Colonic mucosa (tissue), 4 donors: ENCODE results near the gene FAM107B. TPM values are rescaled to one million over a fixed set of nuclear protein-coding genes. Genes with fewer than 3 reads are reported as not detected.

Experiments used
- DNase-seq: peaks from one replicate; pipeline ENCODE4 v3.0.0-alpha.2; 2020
- H3K27ac ChIP-seq: fragments of 200-600 bp; one replicate; pipeline ENCODE4 v1.8.0; 2021
- H3K27me3 ChIP-seq: fragments of 200-600 bp; one replicate; pipeline ENCODE4 v1.8.0; 2021
- H3K36me3 ChIP-seq: fragments of 200-600 bp; one replicate; pipeline ENCODE4 v1.8.0; 2021
- H3K4me1 ChIP-seq: fragments of 200-600 bp; one replicate; pipeline ENCODE4 v1.8.0; 2021; ENCODE audit warnings: mild to moderate bottlenecking
- H3K4me3 ChIP-seq: fragments of 200-600 bp; one replicate; pipeline ENCODE4 v1.8.0; 2021
- H3K9ac ChIP-seq, 2 donors: one replicate each; pipeline ENCODE4 v1.7.0; 2013; ENCODE audit warnings: control low read depth in 2 of 2, low read depth in 2 of 2, low read length in 2 of 2
- H3K9me3 ChIP-seq: fragments of 200-600 bp; one replicate; pipeline ENCODE4 v1.8.0; 2021
- intact Hi-C: fragments of 100-400 bp; cut with DNase I; formaldehyde crosslinking; loops from one replicate; pipeline ENCODE4 v1.14.1; 2022
- total RNA-seq, 2 donors: library from RNA; stranded (reverse); fragmentation: NEBNext Ultra II Directional in 1 of 2; extraction: Animal tissue kit (Norgen Biotek cat#: 25700) in 1 of 2; gene quantifications; one replicate each; pipeline ENCODE4 v1.2.1, GENCODE V29; 2021
- TF ChIP-seq, protein P1 (sequence below): fragments of 200-600 bp; IDR thresholded peaks from one replicate; pipeline ENCODE4 v1.8.0; 2022; ENCODE audit warnings: antibody characterized with exemption, mild to moderate bottlenecking
- donor health status: healthy.
- donor health status: DM: no; HTN: no; CAD: no.
- donor health status: DM: no; HTN: no; CAD: no.

Gene FAM107B
- total RNA-seq, 2 donors from 2014 or later = 36.3 to 71.5 TPM

DNA sequence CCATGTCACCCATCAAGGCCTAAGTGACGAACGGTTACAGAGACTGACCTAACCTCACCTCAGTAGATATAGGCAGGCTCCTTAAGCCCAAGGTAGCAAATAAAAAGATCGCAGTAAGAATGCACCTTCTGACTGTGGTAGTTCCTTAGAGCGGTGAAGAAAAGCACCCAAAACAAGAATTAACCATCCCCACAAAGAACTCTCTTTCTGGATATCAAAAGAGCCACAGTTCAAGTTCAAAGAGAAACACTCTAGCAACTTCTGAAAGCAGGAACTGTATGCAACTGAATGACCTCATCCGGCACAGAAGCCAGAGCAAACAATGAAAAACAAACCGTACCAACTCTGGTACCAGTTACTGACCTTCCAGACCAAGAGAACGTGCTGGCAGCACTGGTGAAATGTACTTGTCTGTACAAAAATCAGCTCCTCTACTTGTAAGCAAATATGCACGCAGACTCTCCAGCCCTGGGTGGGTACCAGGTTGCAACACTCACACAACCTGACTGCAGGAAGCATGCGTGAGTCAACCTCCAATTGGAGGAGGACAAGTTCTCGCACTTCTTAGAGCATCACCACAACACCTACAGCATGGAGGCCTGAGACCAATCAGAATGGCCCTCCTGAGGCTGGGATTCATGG lies 202.7 kb downstream of the FAM107B start:
- Histone ChIP-seq H3K9ac (peak overlapping the region; percentile 13 to 48), H3K9me3 (no peaks in the 10 kb centered on the region), H3K36me3 (no peaks in the 10 kb centered on the region), H3K27me3 (no peaks in the 10 kb centered on the region), H3K4me3 (no peak overlapping the region), H3K4me1 (no peaks in the 10 kb centered on the region), H3K27ac (peak overlapping the region; percentile 44)
- peak; percentile 57 for DNase-seq
- intact Hi-C loops = no loop called here
- TF ChIP-seq, protein P1, sequence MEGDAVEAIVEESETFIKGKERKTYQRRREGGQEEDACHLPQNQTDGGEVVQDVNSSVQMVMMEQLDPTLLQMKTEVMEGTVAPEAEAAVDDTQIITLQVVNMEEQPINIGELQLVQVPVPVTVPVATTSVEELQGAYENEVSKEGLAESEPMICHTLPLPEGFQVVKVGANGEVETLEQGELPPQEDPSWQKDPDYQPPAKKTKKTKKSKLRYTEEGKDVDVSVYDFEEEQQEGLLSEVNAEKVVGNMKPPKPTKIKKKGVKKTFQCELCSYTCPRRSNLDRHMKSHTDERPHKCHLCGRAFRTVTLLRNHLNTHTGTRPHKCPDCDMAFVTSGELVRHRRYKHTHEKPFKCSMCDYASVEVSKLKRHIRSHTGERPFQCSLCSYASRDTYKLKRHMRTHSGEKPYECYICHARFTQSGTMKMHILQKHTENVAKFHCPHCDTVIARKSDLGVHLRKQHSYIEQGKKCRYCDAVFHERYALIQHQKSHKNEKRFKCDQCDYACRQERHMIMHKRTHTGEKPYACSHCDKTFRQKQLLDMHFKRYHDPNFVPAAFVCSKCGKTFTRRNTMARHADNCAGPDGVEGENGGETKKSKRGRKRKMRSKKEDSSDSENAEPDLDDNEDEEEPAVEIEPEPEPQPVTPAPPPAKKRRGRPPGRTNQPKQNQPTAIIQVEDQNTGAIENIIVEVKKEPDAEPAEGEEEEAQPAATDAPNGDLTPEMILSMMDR = no peak

DNA sequence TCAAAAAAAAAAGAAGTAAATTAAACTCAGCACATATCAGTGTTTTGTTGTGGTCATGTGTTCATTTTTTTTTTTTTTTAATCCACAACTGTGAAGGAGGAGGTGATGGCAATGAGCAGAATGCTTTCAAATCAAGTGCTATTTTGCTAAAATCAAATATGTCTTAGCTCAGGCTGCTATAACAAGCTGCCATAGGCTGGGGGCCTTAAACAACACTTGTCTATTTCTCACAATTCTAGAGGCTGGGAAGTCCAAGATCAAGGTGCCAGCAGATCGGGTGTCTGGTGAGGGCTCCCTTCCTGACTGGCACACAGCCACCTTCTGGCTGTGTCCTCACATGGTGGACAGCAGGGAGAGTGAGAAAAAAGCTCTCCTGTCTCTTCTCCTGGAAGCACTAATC lies 203.9 kb downstream of the FAM107B start:
- Histone ChIP-seq H3K9me3 (no peaks in the 10 kb centered on the region), H3K27ac (peak overlapping the region; percentile 41), H3K36me3 (no peaks in the 10 kb centered on the region), H3K4me3 (no peak overlapping the region), H3K9ac (no peak overlapping the region), H3K4me1 (no peaks in the 10 kb centered on the region), H3K27me3 (no peaks in the 10 kb centered on the region)
- no peak for DNase-seq
- intact Hi-C loops = no loop called here
- TF ChIP-seq, protein P1 = no peak

DNA sequence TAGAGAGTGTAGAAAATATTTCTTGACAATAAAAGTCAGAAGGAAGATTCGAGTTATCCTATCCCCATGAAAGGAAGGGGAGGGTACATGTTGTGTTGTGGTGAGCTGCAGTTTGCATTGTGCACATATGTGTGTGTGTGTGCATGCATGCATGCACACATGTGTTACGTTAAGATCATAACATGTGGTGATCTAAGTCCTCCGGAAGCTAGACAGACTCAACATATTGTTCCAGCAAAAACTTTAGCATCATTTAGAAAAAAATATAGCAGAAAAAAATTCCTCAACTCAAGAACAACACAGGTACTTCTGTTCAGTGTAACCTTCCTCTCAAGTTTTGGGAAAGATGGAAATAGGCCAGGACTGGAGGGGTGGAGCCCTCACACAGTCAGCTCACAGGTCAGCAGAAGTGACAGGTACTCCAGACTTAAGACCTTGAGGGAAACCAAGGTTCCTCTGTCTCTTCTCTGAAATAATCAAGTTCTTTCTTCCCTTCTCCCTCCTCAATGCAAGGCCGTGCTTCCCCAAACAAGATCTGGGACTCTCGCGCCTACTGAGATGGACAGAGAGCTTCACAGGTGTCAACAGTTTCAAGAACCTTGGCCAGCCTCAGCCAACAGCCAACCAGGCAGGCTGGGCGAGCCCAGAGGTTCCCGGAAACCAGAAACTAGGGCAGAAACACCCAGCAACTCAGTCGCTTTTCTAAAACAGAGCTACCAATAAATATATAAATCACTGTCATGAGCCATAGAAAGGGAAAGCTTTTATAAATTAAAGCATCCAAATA lies 205.2 kb downstream of the FAM107B start:
- Histone ChIP-seq H3K9me3 (no peaks in the 10 kb centered on the region), H3K4me1 (no peaks in the 10 kb centered on the region), H3K27ac (peak overlapping the region; percentile 4), H3K9ac (no peak overlapping the region), H3K27me3 (no peaks in the 10 kb centered on the region), H3K4me3 (no peak overlapping the region), H3K36me3 (no peaks in the 10 kb centered on the region)
- DNase-seq = peak; percentile 71
- intact Hi-C loops = no loop called here
- TF ChIP-seq, protein P1 = no peak

DNA sequence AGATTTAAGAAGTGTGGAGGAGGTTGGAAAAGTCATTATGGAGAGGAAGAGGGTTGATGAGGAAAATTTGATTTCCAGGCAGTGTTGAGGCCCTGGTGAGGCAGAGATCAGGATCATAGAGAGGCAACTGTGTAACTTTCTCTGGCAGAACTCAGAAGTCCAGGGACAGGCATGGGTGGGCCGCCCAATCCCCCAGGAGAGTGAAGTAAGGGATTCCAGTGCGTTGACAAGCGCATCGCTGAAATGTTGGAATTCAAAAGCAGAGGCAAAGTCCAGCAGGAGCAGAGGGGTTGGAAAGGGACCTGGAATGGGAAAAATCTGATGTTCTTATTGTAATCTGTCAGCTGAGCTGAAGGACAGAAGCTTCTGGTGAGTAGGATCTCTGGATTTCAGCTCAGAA lies 207.3 kb downstream of the FAM107B start:
- no peak overlapping the region for H3K27ac ChIP-seq

DNA sequence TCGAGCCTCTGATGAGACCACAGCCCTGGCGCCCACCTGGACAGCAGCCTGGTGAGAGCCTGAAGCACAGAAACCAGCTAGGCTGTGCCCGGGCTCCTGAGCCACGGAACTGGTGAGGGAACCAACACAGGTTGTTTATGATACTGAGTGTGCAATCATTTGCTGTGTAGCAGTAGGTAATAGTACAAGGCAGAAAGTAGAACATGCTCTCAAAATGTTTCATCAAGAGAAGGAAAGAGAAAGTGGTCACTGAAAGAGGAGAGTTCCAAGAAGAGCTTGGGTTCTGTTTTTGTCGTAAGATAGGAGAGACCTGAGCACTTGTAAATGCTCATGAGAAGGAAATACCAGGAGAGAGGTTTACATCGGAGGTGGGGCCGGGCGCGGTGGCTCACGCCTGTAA lies 208.2 kb downstream of the FAM107B start:
- Histone ChIP-seq H3K36me3 (no peaks in the 10 kb centered on the region), H3K9me3 (no peaks in the 10 kb centered on the region), H3K4me1 (no peaks in the 10 kb centered on the region), H3K27ac (no peak overlapping the region), H3K9ac (no peak overlapping the region), H3K4me3 (no peak overlapping the region), H3K27me3 (no peaks in the 10 kb centered on the region)
- intact Hi-C loops = no loop called here
- DNase-seq = no peak
- TF ChIP-seq, protein P1 = no peak

More for the DNA sequence above, 207.3 kb downstream of the FAM107B start:
- H3K27me3 ChIP-seq = no peaks in the 10 kb centered on the region
- no peak overlapping the region for H3K4me3 ChIP-seq
- TF ChIP-seq, protein P1 = no peak
- intact Hi-C loops = no loop called here
- no peak for DNase-seq
- no peaks in the 10 kb centered on the region for H3K9me3 ChIP-seq
- H3K36me3 ChIP-seq = no peaks in the 10 kb centered on the region
- H3K4me1 ChIP-seq = no peaks in the 10 kb centered on the region
- H3K9ac ChIP-seq = peak overlapping the region in 1 of 2 donors; percentile 13
